Endothelial cell of umbilical vein (primary cell): Measurements from ENCODE around the gene KDM4C. TPM values are rescaled to one million over a fixed set of nuclear protein-coding genes. Genes with fewer than 3 reads are reported as not detected.
"Not testable (repeated sequence)": the region's sequence is repeated elsewhere in the genome, so short reads cannot be mapped to it uniquely, and the experiment has no call there.

Experiments
- BruUV-seq: library from RNA; stranded (reverse); fragments of 400-500 nt; replicated peaks from 2 replicates; lab custom pipeline; 2021; lab: Mats Ljungman, UMichigan
- CTCF ChIA-PET: fragments of 300-600, 350-600 bp; sonication (Branson Sonifier 250); formaldehyde crosslinking; loops from one replicate; lab custom pipeline; 2021; ENCODE audit warnings: antibody characterized with exemption, inconsistent platforms; lab: Charles Lee
- POLR2A ChIA-PET: fragments of 300-600, 350-600 bp; sonication (Branson Sonifier 250); formaldehyde crosslinking; loops from one replicate; lab custom pipeline; 2021; ENCODE audit warnings: antibody characterized with exemption, inconsistent platforms; lab: Charles Lee
- DNase-seq: peaks from one replicate; pipeline ENCODE4 v3.0.0-alpha.2; 2011; ENCODE audit warnings: low read depth, low spot score
- FAIRE-seq: peaks from 2 replicates; lab custom pipeline; 2011; peaks lifted over from hg19 to GRCh38; lab: Jason Lieb, UNC
- H2AFZ ChIP-seq: 2 replicates; pipeline ENCODE4 v1.6.0; 2012; ENCODE audit warnings: low read depth, low read length, control low read depth, inconsistent platforms
- H3K27ac ChIP-seq: 2 replicates; pipeline ENCODE4 v1.5.1; 2011; ENCODE audit warnings: low read depth, mild to moderate bottlenecking, control low read depth, low read length, moderate library complexity; ENCODE audit not compliant: insufficient read depth
- H3K27me3 ChIP-seq, 2 experiments: 2 replicates each; pipeline versions ENCODE4 v1.6.0 to v1.6.1; 2011; ENCODE audit warnings: low read length in 2 of 2, mixed read lengths in 1 of 2; ENCODE audit not compliant: control insufficient read depth in 2 of 2, insufficient read depth in 2 of 2
- H3K36me3 ChIP-seq, 2 experiments: 2 replicates in 1 of 2; 3 replicates in 1 of 2; pipeline ENCODE4 v1.5.1; 2011; ENCODE audit warnings: low read length in 2 of 2, mild to moderate bottlenecking in 1 of 2, moderate library complexity in 1 of 2; ENCODE audit not compliant: control insufficient read depth in 2 of 2, insufficient read depth in 2 of 2; ENCODE audit errors: extremely low read depth in 1 of 2
- H3K4me1 ChIP-seq: 3 replicates; pipeline ENCODE4 v1.5.1; 2011; ENCODE audit warnings: mild to moderate bottlenecking, low read length; ENCODE audit not compliant: control insufficient read depth, insufficient read depth; ENCODE audit errors: extremely low read depth
- H3K4me2 ChIP-seq: 2 replicates; pipeline ENCODE4 v1.6.1; 2011; ENCODE audit warnings: low read length, control low read depth, mixed read lengths; ENCODE audit not compliant: insufficient read depth
- H3K4me3 ChIP-seq, 3 experiments: fragments of 200-600 bp in 1 of 3; sonication (generic), shearing (Covaris generic) in 1 of 3; replicated peaks in 1 of 3; 2 replicates each; pipeline ENCODE4 v1.5.1; 2011 to 2016; ENCODE audit warnings: control low read depth in 3 of 3, low read length in 3 of 3, mild to moderate bottlenecking in 2 of 3, inconsistent platforms in 1 of 3, low read depth in 1 of 3, moderate library complexity in 1 of 3; ENCODE audit not compliant: insufficient read depth in 1 of 3
- H3K79me2 ChIP-seq: 2 replicates; pipeline ENCODE4 v1.6.0; 2012; ENCODE audit warnings: low read length, inconsistent platforms; ENCODE audit not compliant: control insufficient read depth, insufficient read depth
- H3K9ac ChIP-seq: replicated peaks from 2 replicates; pipeline ENCODE3; 2011; ENCODE audit warnings: low read length, control low read depth; ENCODE audit not compliant: insufficient read depth; ENCODE audit errors: extremely low read depth
- H3K9me1 ChIP-seq: replicated peaks from 3 replicates; pipeline ENCODE4 v1.6.0; 2011; ENCODE audit warnings: mild to moderate bottlenecking, low read length; ENCODE audit not compliant: control insufficient read depth, insufficient read depth; ENCODE audit errors: extremely low read depth
- H3K9me3 ChIP-seq: replicated peaks from 2 replicates; pipeline ENCODE4 v1.5.1; 2012; ENCODE audit warnings: low read length, inconsistent platforms; ENCODE audit not compliant: control insufficient read depth, insufficient read depth
- H4K20me1 ChIP-seq: replicated peaks from 2 replicates; pipeline ENCODE3; 2011; ENCODE audit warnings: mild to moderate bottlenecking, low read length; ENCODE audit not compliant: control insufficient read depth, insufficient read depth; ENCODE audit errors: extremely low read depth
- EZH2 ChIP-seq: IDR thresholded peaks from 2 replicates; pipeline ENCODE4 v1.6.1; 2012; ENCODE audit warnings: borderline replicate concordance, low read depth, mild to moderate bottlenecking, moderate library complexity, low read length, inconsistent platforms; ENCODE audit not compliant: severe bottlenecking
- GATA2 ChIP-seq: IDR thresholded peaks from 2 replicates; pipeline ENCODE4 v1.7.0; 2011; ENCODE audit warnings: low read depth, mild to moderate bottlenecking, moderate library complexity, mixed read lengths, low read length; ENCODE audit not compliant: insufficient read length, insufficient read depth
- MYC ChIP-seq: IDR thresholded peaks from one replicate; pipeline ENCODE4 v1.6.1; 2011; ENCODE audit warnings: mild to moderate bottlenecking, low read depth, low read length
- POLR2A ChIP-seq: IDR thresholded peaks from 2 replicates; pipeline ENCODE4 v1.6.1; 2012; ENCODE audit warnings: low read depth, mild to moderate bottlenecking, control low read depth, low read length
- dilution Hi-C: fragments of 300-500 bp; cut with MboI; formaldehyde crosslinking; loops from one replicate; pipeline ENCODE4 v1.15.0; 2019; ENCODE audit warnings: low sequenced_read_pairs; ENCODE audit not compliant: extremely low pct_ligation_motif_present
- intact Hi-C: fragments of 100-400 bp; cut with micrococcal nuclease; formaldehyde crosslinking; loops from one replicate; pipeline ENCODE4 v1.10.0; 2022
- polyA plus RNA-seq, 4 experiments: library from polyadenylated mRNA; depleted of rRNA in 3 of 4; stranded (reverse) in 3 of 4; unstranded in 1 of 4; fragments of >200 nt; gene quantifications; 2 replicates each; pipeline versions ENCODE4 v1.2.1 to v1.2.3, GENCODE V29; 2011 to 2012; ENCODE audit warnings: missing spikeins in 1 of 4
- total RNA-seq: library from RNA; stranded (reverse); gene quantifications from 2 replicates; pipeline ENCODE4 v1.2.3, GENCODE V29; 2021

The KDM4C gene
- total and polyA plus RNA-seq, 2 donors (not counting 3 experiments of a cell fraction or from before 2014, with no cell fraction given): 5.4 to 15.0 TPM

DNA sequence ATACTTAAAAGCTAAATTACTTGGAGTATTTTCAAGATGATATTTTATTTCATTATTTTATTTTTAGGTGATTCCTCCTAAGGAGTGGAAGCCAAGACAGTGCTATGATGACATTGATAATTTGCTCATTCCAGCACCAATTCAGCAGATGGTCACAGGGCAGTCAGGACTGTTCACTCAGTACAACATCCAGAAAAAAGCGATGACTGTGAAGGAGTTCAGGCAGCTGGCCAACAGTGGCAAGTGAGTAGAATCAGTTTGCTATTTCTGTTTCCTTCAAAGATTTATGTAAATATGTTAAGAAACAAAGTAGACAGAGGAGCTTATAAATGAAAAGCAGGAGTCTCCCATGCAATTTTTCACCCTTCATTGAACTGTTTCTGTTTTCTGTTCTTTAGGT is 47.8 kb downstream of the KDM4C start:
- CTCF ChIA-PET: interaction anchor here (1.2 to 1.3 kb wide), 2 partner anchors 10 to 22 kb away, joined by 4 to 7 read pairs; no protein-coding TSS in a partner anchor
- no TSS peak for BruUV-seq

GRCh38 chr9:6806318-6806717 is 48.5 kb downstream of the KDM4C start:
- DNase-seq, H3K27me3 ChIP-seq, intact Hi-C loops, H3K79me2 ChIP-seq, H3K4me3 ChIP-seq, H3K9me1 ChIP-seq, BruUV-seq, H2AFZ ChIP-seq, H3K9me3 ChIP-seq, H3K4me1 ChIP-seq, H3K27ac ChIP-seq, POLR2A ChIA-PET, FAIRE-seq, H3K9ac ChIP-seq, H4K20me1 ChIP-seq, H3K4me2 ChIP-seq, CTCF ChIA-PET, dilution Hi-C loops, H3K36me3 ChIP-seq: not testable (repeated sequence)

More for the DNA sequence above, 47.8 kb downstream of the KDM4C start:
- dilution Hi-C loops: no loop called here
- no peak overlapping the region for H3K4me2 ChIP-seq
- H3K27ac ChIP-seq: no peak overlapping the region
- H3K9ac ChIP-seq: no peak overlapping the region
- H3K79me2 ChIP-seq: no peaks in the 10 kb centered on the region
- DNase-seq: peak; percentile 35
- POLR2A ChIA-PET: no interaction called here
- peak; percentile 42 for FAIRE-seq
- TF ChIP-seq GATA2: no peak
- TF ChIP-seq POLR2A: no peak
- TF ChIP-seq EZH2: no peak
- TF ChIP-seq MYC: no peak
- no peak overlapping the region for H3K4me3 ChIP-seq
- no peaks in the 10 kb centered on the region for H3K4me1 ChIP-seq
- no peaks in the 10 kb centered on the region for H3K9me1 ChIP-seq
- H3K27me3 ChIP-seq: no peaks in the 10 kb centered on the region
- H3K36me3 ChIP-seq: no peaks in the 10 kb centered on the region
- H2AFZ ChIP-seq: no peak overlapping the region
- intact Hi-C loops: no loop called here
- no peaks in the 10 kb centered on the region for H4K20me1 ChIP-seq
- no peaks in the 10 kb centered on the region for H3K9me3 ChIP-seq

DNA sequence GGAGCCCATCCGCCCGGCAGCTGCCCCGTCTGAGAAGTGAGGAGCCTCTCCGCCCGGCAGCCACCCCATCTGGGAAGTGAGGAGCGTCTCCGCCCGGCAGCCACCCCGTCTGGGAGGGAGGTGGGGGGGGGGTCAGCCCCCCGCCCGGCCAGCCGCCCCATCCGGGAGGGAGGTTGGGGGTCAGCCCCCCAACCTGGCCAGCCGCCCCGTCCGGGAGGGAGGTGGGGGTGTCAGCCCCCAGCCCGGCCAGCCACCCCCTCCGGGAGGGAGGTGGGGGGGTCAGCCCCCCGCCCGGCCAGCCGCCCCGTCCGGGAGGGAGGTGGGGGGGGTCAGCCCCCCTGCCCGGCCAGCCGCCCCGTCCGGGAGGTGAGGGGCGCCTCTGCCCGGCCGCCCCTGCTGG is 49.9 kb downstream of the KDM4C start:
- intact Hi-C loops, H3K27me3 ChIP-seq, POLR2A ChIA-PET, CTCF ChIA-PET, H3K9ac ChIP-seq, H2AFZ ChIP-seq, H3K27ac ChIP-seq, H3K9me3 ChIP-seq, DNase-seq, H3K4me3 ChIP-seq, BruUV-seq, H4K20me1 ChIP-seq, FAIRE-seq, dilution Hi-C loops, H3K4me2 ChIP-seq, H3K4me1 ChIP-seq, H3K36me3 ChIP-seq, H3K79me2 ChIP-seq, H3K9me1 ChIP-seq: not testable (repeated sequence)
